ENCODE measurements around the gene RIPPLY2. TPM values are rescaled to one million over a fixed set of nuclear protein-coding genes. Genes with fewer than 3 reads are reported as not detected.
"Not testable (repeated sequence)": the region's sequence is repeated elsewhere in the genome, so short reads cannot be mapped to it uniquely, and the experiment has no call there.

The RIPPLY2 gene, protein sequence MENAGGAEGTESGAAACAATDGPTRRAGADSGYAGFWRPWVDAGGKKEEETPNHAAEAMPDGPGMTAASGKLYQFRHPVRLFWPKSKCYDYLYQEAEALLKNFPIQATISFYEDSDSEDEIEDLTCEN
- 1 to 10 TPM in 1 of 4 donors, not detected in 3; 1.1 TPM for total RNA-seq

DNA sequence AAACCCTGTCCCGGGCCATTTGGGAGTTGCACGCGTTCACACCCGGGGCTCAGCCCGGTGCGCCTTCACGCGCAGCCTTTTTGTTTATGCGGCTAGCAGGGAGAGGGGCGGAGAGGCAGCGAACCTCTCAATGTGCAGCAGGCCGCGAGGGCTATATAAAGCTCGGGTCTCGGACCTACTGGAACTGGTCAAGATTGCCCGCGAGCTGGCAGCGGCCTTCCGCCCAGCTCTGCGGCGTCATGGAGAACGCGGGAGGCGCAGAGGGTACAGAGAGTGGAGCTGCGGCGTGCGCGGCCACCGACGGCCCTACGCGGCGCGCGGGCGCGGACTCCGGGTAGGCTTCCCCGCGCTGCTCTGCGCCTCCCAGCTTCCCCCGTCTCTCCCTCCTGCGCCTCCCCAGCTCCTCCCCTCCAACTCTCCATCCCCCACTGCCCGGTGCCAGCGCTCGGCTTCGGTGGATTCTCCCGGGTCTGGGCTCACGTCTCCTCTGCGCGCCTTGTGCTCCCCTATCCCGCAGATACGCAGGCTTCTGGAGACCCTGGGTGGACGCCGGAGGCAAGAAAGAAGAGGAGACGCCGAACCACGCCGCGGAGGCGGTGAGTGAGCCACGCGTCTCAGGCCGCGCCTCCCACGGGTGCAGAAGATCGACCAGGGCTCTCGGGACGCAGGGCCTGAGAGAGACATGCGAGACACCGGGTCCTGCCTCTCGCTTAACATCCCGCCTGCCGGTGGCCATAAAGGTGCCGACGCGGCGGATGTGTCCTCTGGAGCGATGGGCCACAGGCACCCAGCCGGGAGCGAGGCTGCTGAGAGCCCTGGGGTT, at the start of gene RIPPLY2:
TSS of gene RIPPLY2 (plus strand) at position 183 of the 823 bp plus-strand sequence. CDS start at position 240, 57 bp downstream.
- WGBS, 2 donors: 2 to 3% methylated on average over 10 to 34 of the region's 81 CpGs
- Histone ChIP-seq H3K4me3 (peak within 1 kb of the TSS; percentile 29 to 66 (median 50)), H3K36me3 (no peaks in the 10 kb centered on the region), H3K27me3 (peaks cover 0 to 49% (median 0%) of the 10 kb centered on the region in 4 donors), H3K9me3 (no peaks in the 10 kb centered on the region), H3K27ac (peak within 1 kb of the TSS in 1 of 4 donors; percentile 10), H3K4me1 (peaks cover 11 to 19% (median 11%) of the 10 kb centered on the region in 3 donors)
- intact Hi-C loops (cut with DNase I): no loop called here
- TF ChIP-seq, protein P1, sequence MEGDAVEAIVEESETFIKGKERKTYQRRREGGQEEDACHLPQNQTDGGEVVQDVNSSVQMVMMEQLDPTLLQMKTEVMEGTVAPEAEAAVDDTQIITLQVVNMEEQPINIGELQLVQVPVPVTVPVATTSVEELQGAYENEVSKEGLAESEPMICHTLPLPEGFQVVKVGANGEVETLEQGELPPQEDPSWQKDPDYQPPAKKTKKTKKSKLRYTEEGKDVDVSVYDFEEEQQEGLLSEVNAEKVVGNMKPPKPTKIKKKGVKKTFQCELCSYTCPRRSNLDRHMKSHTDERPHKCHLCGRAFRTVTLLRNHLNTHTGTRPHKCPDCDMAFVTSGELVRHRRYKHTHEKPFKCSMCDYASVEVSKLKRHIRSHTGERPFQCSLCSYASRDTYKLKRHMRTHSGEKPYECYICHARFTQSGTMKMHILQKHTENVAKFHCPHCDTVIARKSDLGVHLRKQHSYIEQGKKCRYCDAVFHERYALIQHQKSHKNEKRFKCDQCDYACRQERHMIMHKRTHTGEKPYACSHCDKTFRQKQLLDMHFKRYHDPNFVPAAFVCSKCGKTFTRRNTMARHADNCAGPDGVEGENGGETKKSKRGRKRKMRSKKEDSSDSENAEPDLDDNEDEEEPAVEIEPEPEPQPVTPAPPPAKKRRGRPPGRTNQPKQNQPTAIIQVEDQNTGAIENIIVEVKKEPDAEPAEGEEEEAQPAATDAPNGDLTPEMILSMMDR (IDR thresholded peaks at IDR 0.05): no peak
- no peak for TF ChIP-seq POLR2A (IDR thresholded peaks at IDR 0.05)
- DNase-seq: no peak

DNA sequence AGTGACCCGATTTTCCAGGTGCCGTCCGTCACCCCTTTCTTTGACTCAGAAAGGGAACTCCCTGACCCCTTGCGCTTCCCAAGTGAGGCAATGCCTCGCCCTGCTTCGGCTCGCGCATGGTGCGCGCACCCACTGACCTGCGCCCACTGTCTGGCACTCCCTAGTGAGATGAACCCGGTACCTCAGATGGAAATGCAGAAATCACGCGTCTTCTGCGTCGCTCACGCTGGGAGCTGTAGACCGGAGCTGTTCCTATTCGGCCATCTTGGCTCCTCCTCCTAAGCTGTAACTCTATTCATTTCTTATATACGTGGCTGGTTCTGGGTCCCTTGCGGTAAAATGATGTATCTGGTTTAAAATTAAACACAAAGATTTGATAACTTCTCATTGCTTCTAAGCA, 49.7 kb upstream of the RIPPLY2 start:
- H3K27me3 ChIP-seq; DNase-seq; H3K9me3 ChIP-seq; H3K4me3 ChIP-seq; H3K27ac ChIP-seq; intact Hi-C loops (cut with DNase I); H3K4me1 ChIP-seq; H3K36me3 ChIP-seq: not testable (repeated sequence)
- WGBS, 2 donors: 95 to 96% methylated on average over 9 to 12 of the region's 21 CpGs

DNA sequence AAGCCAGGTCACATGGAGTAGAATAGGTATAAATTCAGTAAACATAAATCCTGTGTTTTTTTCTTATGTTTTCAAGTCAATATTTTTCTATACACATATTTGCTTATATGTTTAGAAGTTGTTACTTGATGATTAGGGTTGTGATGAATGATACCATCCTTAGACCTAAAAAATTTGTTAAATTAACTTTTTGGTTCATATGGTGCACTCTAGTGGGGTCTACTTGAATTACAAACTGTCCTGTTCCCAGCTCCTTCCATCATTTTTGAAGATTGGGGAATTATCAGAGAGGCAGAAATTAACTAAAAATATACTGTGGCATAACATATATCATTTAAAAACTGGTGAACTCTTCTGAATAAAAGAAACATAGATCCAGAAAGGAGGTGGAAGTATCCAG, 48.3 kb upstream of the RIPPLY2 start:
- DNase-seq: no peak
- H3K27ac ChIP-seq: no peak overlapping the region
- no peaks in the 10 kb centered on the region for H3K4me1 ChIP-seq
- TF ChIP-seq, protein P1 (IDR thresholded peaks at IDR 0.05): no peak
- no peak for TF ChIP-seq POLR2A (IDR thresholded peaks at IDR 0.05)
- no peaks in the 10 kb centered on the region for H3K27me3 ChIP-seq
- H3K9me3 ChIP-seq: no peaks in the 10 kb centered on the region
- H3K4me3 ChIP-seq: no peak overlapping the region
- intact Hi-C loops (cut with DNase I): no loop called here
- H3K36me3 ChIP-seq: no peaks in the 10 kb centered on the region

DNA sequence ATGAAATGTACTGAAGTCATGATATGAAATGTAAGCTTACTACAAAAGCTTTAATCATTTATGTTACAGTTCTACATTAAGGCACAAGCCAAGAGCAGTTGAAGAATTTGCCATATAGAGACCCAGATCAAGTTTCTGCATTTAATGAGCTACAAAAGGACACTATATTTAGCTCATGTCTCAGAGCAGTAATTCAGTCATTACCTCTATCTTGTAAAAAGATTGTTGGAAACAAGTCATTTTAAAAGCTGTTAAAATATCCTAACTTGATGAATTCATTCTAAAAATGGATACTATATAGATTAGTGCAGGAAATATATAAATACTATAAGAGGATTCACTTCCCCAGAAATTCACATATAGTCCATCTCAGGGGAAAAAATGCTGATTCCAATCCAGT, 45.2 kb upstream of the RIPPLY2 start:
- no peak overlapping the region for H3K4me3 ChIP-seq
- DNase-seq: no peak
- TF ChIP-seq, protein P1 (IDR thresholded peaks at IDR 0.05): no peak
- no peak for TF ChIP-seq POLR2A (IDR thresholded peaks at IDR 0.05)
- no peaks in the 10 kb centered on the region for H3K27me3 ChIP-seq
- H3K36me3 ChIP-seq: no peaks in the 10 kb centered on the region
- H3K9me3 ChIP-seq: no peaks in the 10 kb centered on the region
- H3K4me1 ChIP-seq: no peaks in the 10 kb centered on the region
- intact Hi-C loops (cut with DNase I): no loop called here
- no peak overlapping the region for H3K27ac ChIP-seq

DNA sequence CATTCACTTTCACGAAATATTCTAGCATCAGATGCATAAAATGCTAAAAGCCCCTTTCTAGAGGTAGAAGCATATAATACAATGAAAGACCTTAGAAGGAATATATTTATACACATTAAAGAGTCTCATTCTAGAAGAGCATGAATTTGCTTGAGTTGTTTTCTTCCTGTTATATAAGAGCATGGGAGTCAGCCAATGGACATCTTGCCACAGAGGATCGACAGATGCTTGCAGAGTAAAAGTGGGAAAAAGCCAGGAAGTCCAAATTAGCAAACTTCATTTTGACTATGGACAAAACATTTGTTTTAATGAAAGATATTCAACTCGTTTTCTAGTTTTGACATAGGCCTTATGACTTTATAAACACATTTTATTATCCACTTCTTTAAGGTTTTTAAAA, 44.2 kb upstream of the RIPPLY2 start:
- Histone ChIP-seq H3K9me3 (no peaks in the 10 kb centered on the region), H3K27me3 (no peaks in the 10 kb centered on the region), H3K4me3 (no peak overlapping the region), H3K4me1 (no peaks in the 10 kb centered on the region), H3K36me3 (no peaks in the 10 kb centered on the region), H3K27ac (no peak overlapping the region)
- DNase-seq: no peak
- intact Hi-C loops (cut with DNase I): no loop called here
- 38 to 43% methylated on average over 3 of the region's 3 CpGs for WGBS, 2 donors
- TF ChIP-seq POLR2A (IDR thresholded peaks at IDR 0.05): no peak
- TF ChIP-seq, protein P1 (IDR thresholded peaks at IDR 0.05): no peak
